GM12878 (cell line): Measurements from ENCODE around the gene MYO6. TPM values are rescaled to one million over a fixed set of nuclear protein-coding genes. Genes with fewer than 3 reads are reported as not detected.

Experiments
- ATAC-seq: fragments of 200-7000 bp; cut with Tn5 transposase; 3 replicates; pipeline ENCODE4 v1.9.1; 2020; ENCODE audit warnings: mild to moderate bottlenecking, moderate library complexity
- BruUV-seq: library from RNA; stranded (reverse); fragments of 400-500 nt; replicated peaks from 2 replicates; lab custom pipeline; 2021; lab: Mats Ljungman, UMichigan
- CTCF ChIA-PET: fragments of 300-600 bp; sonication (Branson Sonifier 250); formaldehyde crosslinking; extraction: SDS; loops from one replicate; lab custom pipeline; 2021; ENCODE audit warnings: inconsistent platforms; lab: Yijun Ruan, JAX
- POLR2A ChIA-PET: fragments of 350-600 bp; formaldehyde crosslinking; extraction: SDS; loops from one replicate; lab custom pipeline; 2021; ENCODE audit warnings: inconsistent platforms; lab: Charles Lee
- RAD21 ChIA-PET: fragments of 300-600 bp; sonication (Branson Sonifier 250); formaldehyde crosslinking; loops from one replicate; lab custom pipeline; 2023; ENCODE audit warnings: antibody characterized with exemption; ENCODE audit not compliant: unreplicated experiment; lab: Charles Lee
- SMC1A ChIA-PET: fragments of 300-600 bp; sonication (Branson Sonifier 250); formaldehyde crosslinking; loops from one replicate; lab custom pipeline; 2023; ENCODE audit not compliant: unreplicated experiment, uncharacterized antibody; lab: Charles Lee
- DNase-seq: peaks from one replicate; pipeline ENCODE4 v3.0.0-alpha.2; 2011; ENCODE audit warnings: low read depth, low spot score
- FAIRE-seq: peaks from 3 replicates; lab custom pipeline; 2011; peaks lifted over from hg19 to GRCh38; lab: Jason Lieb, UNC
- H2AFZ ChIP-seq: 2 replicates; pipeline ENCODE4 v1.6.0; 2011; ENCODE audit warnings: low read depth, low read length, control low read depth; ENCODE audit not compliant: control insufficient read depth
- H3K27ac ChIP-seq: 2 replicates; pipeline ENCODE4 v1.5.1; 2011; ENCODE audit warnings: control low read depth; ENCODE audit not compliant: control insufficient read depth, insufficient read depth
- H3K27me3 ChIP-seq, 2 experiments: replicated peaks in 1 of 2; 2 replicates each; pipeline versions ENCODE4 v1.6.0 to v1.6.1; 2011; ENCODE audit warnings: low read length in 1 of 2; ENCODE audit not compliant: control insufficient read depth in 2 of 2, insufficient read depth in 2 of 2
- H3K36me3 ChIP-seq, 2 experiments: 2 replicates each; pipeline ENCODE4 v1.5.1; 2011; ENCODE audit warnings: low read length in 1 of 2; ENCODE audit not compliant: control insufficient read depth in 2 of 2, insufficient read depth in 2 of 2
- H3K4me1 ChIP-seq: 2 replicates; pipeline ENCODE4 v1.6.1; 2011; ENCODE audit warnings: mild to moderate bottlenecking, low read length, moderate library complexity, mixed read lengths; ENCODE audit not compliant: control insufficient read depth, insufficient read depth
- H3K4me2 ChIP-seq: 2 replicates; pipeline ENCODE4 v1.6.0; 2011; ENCODE audit warnings: control low read depth; ENCODE audit not compliant: control insufficient read depth, insufficient read depth
- H3K4me3 ChIP-seq: fragments of 200-600 bp; sonication (generic); 2 replicates; pipeline ENCODE4 v1.5.1; 2016
- H3K79me2 ChIP-seq: 2 replicates; pipeline ENCODE4 v1.6.0; 2011; ENCODE audit warnings: low read length; ENCODE audit not compliant: control insufficient read depth, insufficient read depth
- H3K9ac ChIP-seq: 2 replicates; pipeline ENCODE4 v1.8.0; 2011; ENCODE audit warnings: low read length, control low read depth, mixed read lengths; ENCODE audit not compliant: control insufficient read depth, insufficient read depth
- H3K9me3 ChIP-seq: replicated peaks from 3 replicates; pipeline ENCODE4 v1.5.1; 2011; ENCODE audit warnings: mild to moderate bottlenecking, low read length; ENCODE audit not compliant: control insufficient read depth, insufficient read depth
- H4K20me1 ChIP-seq: 2 replicates; pipeline ENCODE4 v1.6.0; 2011; ENCODE audit not compliant: control insufficient read depth, insufficient read depth
- CTCF ChIP-seq, 3 experiments: IDR thresholded peaks in 2 of 3; conservative IDR thresholded peaks in 1 of 3; 2 replicates each; pipeline ENCODE4 v1.5.1; 2011; ENCODE audit warnings: low read depth in 3 of 3, low read length in 3 of 3, mild to moderate bottlenecking in 3 of 3, control low read depth in 2 of 3, moderate library complexity in 2 of 3, inconsistent platforms in 1 of 3, mixed read lengths in 1 of 3; ENCODE audit not compliant: control insufficient read depth in 2 of 3, insufficient read depth in 1 of 3; ENCODE audit errors: extremely low read depth in 1 of 3
- KAT2A ChIP-seq: conservative IDR thresholded peaks from 2 replicates; pipeline ENCODE4 v1.6.1; 2011; ENCODE audit warnings: low read depth, low read length; ENCODE audit not compliant: control insufficient read depth
- PBX3 ChIP-seq: IDR thresholded peaks from 2 replicates; pipeline ENCODE4 v1.6.1; 2011; ENCODE audit warnings: mild to moderate bottlenecking, low read depth, low read length, moderate library complexity; ENCODE audit not compliant: insufficient replicate concordance
- RAD21 ChIP-seq: IDR thresholded peaks from 2 replicates; pipeline ENCODE4 v1.6.1; 2011; ENCODE audit warnings: mild to moderate bottlenecking, low read depth, low read length, moderate library complexity; ENCODE audit not compliant: insufficient read depth
- SMC3 ChIP-seq: IDR thresholded peaks from 2 replicates; pipeline ENCODE4 v1.6.1; 2011; ENCODE audit warnings: low read length, improper control_type of control experiment, borderline replicate concordance
- WGBS: methylation state at CpG from one replicate; pipeline ENCODE4 v1.1.6; 2016; ENCODE audit warnings: low lambda C conversion rate; ENCODE audit not compliant: insufficient replicate concordance, insufficient coverage; ENCODE audit errors: missing lambda C conversion rate; 5-methylcytosine and 5-hydroxymethylcytosine counted together
- in situ Hi-C: fragments of 300-500 bp; cut with MboI; formaldehyde crosslinking; loops from 9 replicates; pipeline ENCODE4 v1.14.3; 2018; ENCODE audit warnings: mixed read lengths
- intact Hi-C: fragments of 100-400 bp; cut with micrococcal nuclease; formaldehyde crosslinking; loops from one replicate; pipeline ENCODE4 v1.14.2; 2022; ENCODE audit not compliant: unreplicated experiment
- polyA plus RNA-seq, 11 experiments: library from polyadenylated mRNA; depleted of rRNA in 4 of 11; unstranded in 6 of 11; stranded (reverse) in 5 of 11; fragments of >200 nt; fragmentation: Nextera tagmentation in 4 of 11; fragmentation: Illumina TruSeq in 1 of 11; extraction: Ambion mirVana in 4 of 11; extraction: Trizol in 1 of 11; gene quantifications; 1 replicate in 1 of 11; 2 replicates in 10 of 11; pipeline versions ENCODE4 v1.2.1 to v1.2.3, GENCODE V29; 2011 to 2016; ENCODE audit warnings: inconsistent platforms in 2 of 11, missing spikeins in 2 of 11, low read depth in 1 of 11
- total RNA-seq, 4 experiments: library from RNA; depleted of rRNA in 3 of 4; stranded (reverse); fragments of >200 nt in 3 of 4; fragmentation: Illumina TruSeq in 1 of 4; extraction: Trizol in 1 of 4; gene quantifications; 2 replicates each; pipeline versions ENCODE4 v1.2.1 to v1.2.3, GENCODE V29; 2013 to 2021

MYO6 gene
- total and polyA plus RNA-seq, 10 of the 15 experiments (the other 5 are each of a cell fraction or from before 2014, with no cell fraction given) = 7.9 to 30.4 (median 16.8) TPM

- Histone ChIP-seq H3K4me2 (no peak overlapping the region), H3K9ac (no peak overlapping the region), H3K27me3 (no peaks in the 10 kb centered on the region), H4K20me1 (no peaks in the 10 kb centered on the region), H3K27ac (no peak overlapping the region), H3K9me3 (no peaks in the 10 kb centered on the region), H3K4me1 (no peaks in the 10 kb centered on the region), H3K4me3 (no peak overlapping the region), H2AFZ (no peak overlapping the region), H3K36me3 (no peaks in the 10 kb centered on the region; a peak in 2 of 4 replicates), H3K79me2 (no peaks in the 10 kb centered on the region)
- FAIRE-seq (peak; percentile 93), DNase-seq (peak; percentile 19), ATAC-seq (peak; percentile 85)
- intact Hi-C loops (loop anchor here (2.0 kb wide), 1 partner anchor 1564 kb away; no protein-coding TSS in a partner anchor), in situ Hi-C loops (no loop called here)
- 0% methylated on average over 5 of the region's 5 CpGs for WGBS
- no peak for TF ChIP-seq KAT2A
- no peak for TF ChIP-seq PBX3
- TF ChIP-seq CTCF (IDR thresholded peaks at IDR 0.05 in 2 of 3, conservative IDR thresholded peaks at IDR 0.05 in 1 of 3; ENCODE audit: control insufficient read depth in 2 of 3, extremely low read depth in 1 of 3, insufficient read depth in 1 of 3, low read depth in 3 of 3, low read length in 3 of 3) = peak; percentile 57 to 65 (median 65)
- TF ChIP-seq SMC3 = peak; percentile 42; the same call in 1 of the 2 replicates
- peak; percentile 81 for TF ChIP-seq RAD21
- ChIA-PET CTCF (interaction anchor here (0.6 to 7.0 kb wide), 72 partner anchors 9 to 1564 kb away, joined by 3 to 157 read pairs (median 4); no protein-coding TSS in a partner anchor), SMC1A (interaction anchor here (0.7 to 2.8 kb wide), 29 partner anchors 9 to 1564 kb away, joined by 3 to 24 read pairs (median 4); no protein-coding TSS in a partner anchor), POLR2A (interaction anchor here (1.0 to 1.3 kb wide), 2 partner anchors 21 to 31 kb away, joined by 3 read pairs; no protein-coding TSS in a partner anchor), RAD21 (interaction anchor here (0.7 to 2.9 kb wide), 16 partner anchors 14 to 1571 kb away, joined by 3 to 14 read pairs (median 4); no protein-coding TSS in a partner anchor)
- BruUV-seq = no TSS peak
Observed at GRCh38 chr6:75893058-75893775, 144.2 kb downstream of the MYO6 start.
